Fibroblast of skin of left quadriceps (primary cell): ENCODE measurements around the gene TMEM138.

Source experiments
- DNase-seq, 2 experiments: peaks; one replicate each; pipeline ENCODE4 v3.0.0-alpha.2; 2013; ENCODE audit warnings: low read depth in 2 of 2

The TMEM138 gene

GRCh38 chr11:61406067-61406466 is 43.9 kb downstream of the TMEM138 start:
- DNase-seq, result no peak

GRCh38 chr11:61406991-61407728 is 45.0 kb downstream of the TMEM138 start:
- DNase-seq, result no peak

GRCh38 chr11:61411589-61411988 is 49.4 kb downstream of the TMEM138 start:
- no peak for DNase-seq

GRCh38 chr11:61413496-61413895 is 51.3 kb downstream of the TMEM138 start:
- no peak for DNase-seq

- DNase-seq, result no peak
These were observed 52.4 kb downstream of the TMEM138 start for GRCh38 chr11:61414547-61414946.

- no peak for DNase-seq
These were observed 53.2 kb downstream of the TMEM138 start for GRCh38 chr11:61415381-61415780.

GRCh38 chr11:61416941-61417340 is 54.8 kb downstream of the TMEM138 start:
- DNase-seq, result no peak

GRCh38 chr11:61417670-61418069 is 55.5 kb downstream of the TMEM138 start:
- no peak for DNase-seq

- no peak for DNase-seq
These were observed 56.0 kb downstream of the TMEM138 start for GRCh38 chr11:61418136-61418535.
